Endothelial cell of umbilical vein (primary cell): Measurements from ENCODE around the gene PAXX. TPM values are rescaled to one million over a fixed set of nuclear protein-coding genes. Genes with fewer than 3 reads are reported as not detected.

Experiments
- BruUV-seq: library from RNA; stranded (reverse); fragments of 400-500 nt; replicated peaks from 2 replicates; lab custom pipeline; 2021; lab: Mats Ljungman, UMichigan
- CTCF ChIA-PET: fragments of 300-600, 350-600 bp; sonication (Branson Sonifier 250); formaldehyde crosslinking; loops from one replicate; lab custom pipeline; 2021; ENCODE audit warnings: antibody characterized with exemption, inconsistent platforms; lab: Charles Lee
- POLR2A ChIA-PET: fragments of 300-600, 350-600 bp; sonication (Branson Sonifier 250); formaldehyde crosslinking; loops from one replicate; lab custom pipeline; 2021; ENCODE audit warnings: antibody characterized with exemption, inconsistent platforms; lab: Charles Lee
- DNase-seq: peaks from one replicate; pipeline ENCODE4 v3.0.0-alpha.2; 2011; ENCODE audit warnings: low read depth, low spot score
- FAIRE-seq: peaks from 2 replicates; lab custom pipeline; 2011; peaks lifted over from hg19 to GRCh38; lab: Jason Lieb, UNC
- H2AFZ ChIP-seq: 2 replicates; pipeline ENCODE4 v1.6.0; 2012; ENCODE audit warnings: low read depth, low read length, control low read depth, inconsistent platforms
- H3K27ac ChIP-seq: 2 replicates; pipeline ENCODE4 v1.5.1; 2011; ENCODE audit warnings: low read depth, mild to moderate bottlenecking, control low read depth, low read length, moderate library complexity; ENCODE audit not compliant: insufficient read depth
- H3K27me3 ChIP-seq, 2 experiments: 2 replicates each; pipeline versions ENCODE4 v1.6.0 to v1.6.1; 2011; ENCODE audit warnings: low read length in 2 of 2, mixed read lengths in 1 of 2; ENCODE audit not compliant: control insufficient read depth in 2 of 2, insufficient read depth in 2 of 2
- H3K36me3 ChIP-seq, 2 experiments: 2 replicates in 1 of 2; 3 replicates in 1 of 2; pipeline ENCODE4 v1.5.1; 2011; ENCODE audit warnings: low read length in 2 of 2, mild to moderate bottlenecking in 1 of 2, moderate library complexity in 1 of 2; ENCODE audit not compliant: control insufficient read depth in 2 of 2, insufficient read depth in 2 of 2; ENCODE audit errors: extremely low read depth in 1 of 2
- H3K4me1 ChIP-seq: 3 replicates; pipeline ENCODE4 v1.5.1; 2011; ENCODE audit warnings: mild to moderate bottlenecking, low read length; ENCODE audit not compliant: control insufficient read depth, insufficient read depth; ENCODE audit errors: extremely low read depth
- H3K4me2 ChIP-seq: 2 replicates; pipeline ENCODE4 v1.6.1; 2011; ENCODE audit warnings: low read length, control low read depth, mixed read lengths; ENCODE audit not compliant: insufficient read depth
- H3K4me3 ChIP-seq, 3 experiments: fragments of 200-600 bp in 1 of 3; sonication (generic), shearing (Covaris generic) in 1 of 3; replicated peaks in 1 of 3; 2 replicates each; pipeline ENCODE4 v1.5.1; 2011 to 2016; ENCODE audit warnings: control low read depth in 3 of 3, low read length in 3 of 3, mild to moderate bottlenecking in 2 of 3, inconsistent platforms in 1 of 3, low read depth in 1 of 3, moderate library complexity in 1 of 3; ENCODE audit not compliant: insufficient read depth in 1 of 3
- H3K79me2 ChIP-seq: 2 replicates; pipeline ENCODE4 v1.6.0; 2012; ENCODE audit warnings: low read length, inconsistent platforms; ENCODE audit not compliant: control insufficient read depth, insufficient read depth
- H3K9ac ChIP-seq: replicated peaks from 2 replicates; pipeline ENCODE3; 2011; ENCODE audit warnings: low read length, control low read depth; ENCODE audit not compliant: insufficient read depth; ENCODE audit errors: extremely low read depth
- H3K9me1 ChIP-seq: replicated peaks from 3 replicates; pipeline ENCODE4 v1.6.0; 2011; ENCODE audit warnings: mild to moderate bottlenecking, low read length; ENCODE audit not compliant: control insufficient read depth, insufficient read depth; ENCODE audit errors: extremely low read depth
- H3K9me3 ChIP-seq: replicated peaks from 2 replicates; pipeline ENCODE4 v1.5.1; 2012; ENCODE audit warnings: low read length, inconsistent platforms; ENCODE audit not compliant: control insufficient read depth, insufficient read depth
- H4K20me1 ChIP-seq: replicated peaks from 2 replicates; pipeline ENCODE3; 2011; ENCODE audit warnings: mild to moderate bottlenecking, low read length; ENCODE audit not compliant: control insufficient read depth, insufficient read depth; ENCODE audit errors: extremely low read depth
- EZH2 ChIP-seq: IDR thresholded peaks from 2 replicates; pipeline ENCODE4 v1.6.1; 2012; ENCODE audit warnings: borderline replicate concordance, low read depth, mild to moderate bottlenecking, moderate library complexity, low read length, inconsistent platforms; ENCODE audit not compliant: severe bottlenecking
- FOS ChIP-seq: IDR thresholded peaks from 2 replicates; pipeline ENCODE4 v1.6.1; 2011; ENCODE audit warnings: mild to moderate bottlenecking, low read length, moderate library complexity, borderline replicate concordance; ENCODE audit not compliant: insufficient read depth
- GATA2 ChIP-seq: IDR thresholded peaks from 2 replicates; pipeline ENCODE4 v1.7.0; 2011; ENCODE audit warnings: low read depth, mild to moderate bottlenecking, moderate library complexity, mixed read lengths, low read length; ENCODE audit not compliant: insufficient read length, insufficient read depth
- JUN ChIP-seq: IDR thresholded peaks from 2 replicates; pipeline ENCODE4 v1.6.1; 2011; ENCODE audit warnings: borderline replicate concordance, low read depth; ENCODE audit not compliant: insufficient read length, insufficient read depth
- MYC ChIP-seq: IDR thresholded peaks from one replicate; pipeline ENCODE4 v1.6.1; 2011; ENCODE audit warnings: mild to moderate bottlenecking, low read depth, low read length
- POLR2A ChIP-seq: IDR thresholded peaks from 2 replicates; pipeline ENCODE4 v1.6.1; 2012; ENCODE audit warnings: low read depth, mild to moderate bottlenecking, control low read depth, low read length
- POLR2AphosphoS5 ChIP-seq: IDR thresholded peaks from 2 replicates; pipeline ENCODE4 v1.6.1; 2012; ENCODE audit warnings: low read depth, mild to moderate bottlenecking, control low read depth, low read length, moderate library complexity; ENCODE audit not compliant: insufficient read depth
- dilution Hi-C: fragments of 300-500 bp; cut with MboI; formaldehyde crosslinking; loops from one replicate; pipeline ENCODE4 v1.15.0; 2019; ENCODE audit warnings: low sequenced_read_pairs; ENCODE audit not compliant: extremely low pct_ligation_motif_present
- intact Hi-C: fragments of 100-400 bp; cut with micrococcal nuclease; formaldehyde crosslinking; loops from one replicate; pipeline ENCODE4 v1.10.0; 2022
- polyA plus RNA-seq, 4 experiments: library from polyadenylated mRNA; depleted of rRNA in 3 of 4; stranded (reverse) in 3 of 4; unstranded in 1 of 4; fragments of >200 nt; gene quantifications; 2 replicates each; pipeline versions ENCODE4 v1.2.1 to v1.2.3, GENCODE V29; 2011 to 2012; ENCODE audit warnings: missing spikeins in 1 of 4
- total RNA-seq: library from RNA; stranded (reverse); gene quantifications from 2 replicates; pipeline ENCODE4 v1.2.3, GENCODE V29; 2021
- TF ChIP-seq, protein P1 (sequence below): IDR thresholded peaks from 2 replicates; pipeline ENCODE4 v1.6.1; 2011; ENCODE audit not compliant: insufficient read depth, insufficient read length
- TF ChIP-seq, protein P2 (sequence below), 2 donors: IDR thresholded peaks; 1 replicate in 1 of 2; 2 replicates in 1 of 2; pipeline ENCODE4 v1.5.1; 2011; ENCODE audit warnings: low read length in 2 of 2, mild to moderate bottlenecking in 2 of 2, moderate library complexity in 2 of 2, control low read depth in 1 of 2, inconsistent platforms in 1 of 2, low read depth in 1 of 2; ENCODE audit not compliant: insufficient read depth in 1 of 2; ENCODE audit errors: extremely low read depth in 1 of 2

Gene PAXX
- total and polyA plus RNA-seq, 2 donors (not counting 3 experiments of a cell fraction or from before 2014, with no cell fraction given), result 34.0 to 35.0 TPM

DNA sequence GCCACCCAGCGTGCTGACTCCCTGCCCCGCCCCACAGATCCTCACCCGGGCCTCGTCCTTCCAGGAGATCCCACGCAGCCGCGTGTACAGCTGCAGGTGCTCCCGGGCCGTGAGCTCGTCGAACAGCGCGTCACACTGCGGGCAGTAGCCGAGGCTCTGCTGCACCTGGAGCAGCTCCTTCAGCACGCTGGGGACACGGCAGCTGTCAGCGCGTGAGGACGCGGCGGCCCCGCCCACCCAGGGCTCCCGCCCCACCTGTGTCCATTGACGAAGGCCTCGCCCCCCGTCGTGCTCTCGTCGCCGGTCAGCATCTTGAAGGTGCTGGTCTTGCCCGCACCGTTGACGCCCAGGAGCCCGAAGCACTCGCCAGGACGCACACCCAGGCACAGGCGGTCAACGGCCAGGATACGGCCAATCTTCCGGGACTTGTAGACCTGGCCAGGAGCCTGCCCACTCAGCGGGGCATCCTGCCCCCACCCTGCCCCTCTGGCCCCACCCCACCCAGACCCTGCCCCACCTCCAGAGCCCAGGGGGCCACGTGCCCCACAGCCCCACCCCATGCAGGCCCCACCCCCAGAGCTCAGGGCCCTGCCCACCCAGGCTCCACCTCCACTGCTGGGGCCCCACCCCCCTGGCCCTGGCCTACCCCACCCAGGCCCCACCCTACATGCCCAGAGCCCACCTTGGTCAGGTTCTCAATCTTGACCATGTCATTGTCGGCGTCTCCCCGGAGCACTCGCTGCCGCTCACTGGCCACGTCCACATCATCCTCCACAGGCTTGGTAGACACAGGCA is 17.9 kb downstream of the PAXX start:
- no peaks in the 10 kb centered on the region for H3K4me1 ChIP-seq
- H3K27ac ChIP-seq, result no peak overlapping the region
- no TSS peak for BruUV-seq
- dilution Hi-C loops, result no loop called here
- H3K9me1 ChIP-seq, result no peaks in the 10 kb centered on the region
- H4K20me1 ChIP-seq, result no peaks in the 10 kb centered on the region
- intact Hi-C loops, result no loop called here
- ChIA-PET POLR2A (no interaction called here), CTCF (interaction anchor here (1.0 to 1.9 kb wide), 3 partner anchors 12 to 25 kb away, joined by 3 to 6 read pairs (median 3); no protein-coding TSS in a partner anchor)
- H3K4me2 ChIP-seq, result no peak overlapping the region
- H3K36me3 ChIP-seq, result no peaks in the 10 kb centered on the region
- no peak overlapping the region for H3K4me3 ChIP-seq
- H3K79me2 ChIP-seq, result no peaks in the 10 kb centered on the region
- H3K9me3 ChIP-seq, result no peaks in the 10 kb centered on the region
- FAIRE-seq (no peak), DNase-seq (no peak)
- TF ChIP-seq, protein P1, sequence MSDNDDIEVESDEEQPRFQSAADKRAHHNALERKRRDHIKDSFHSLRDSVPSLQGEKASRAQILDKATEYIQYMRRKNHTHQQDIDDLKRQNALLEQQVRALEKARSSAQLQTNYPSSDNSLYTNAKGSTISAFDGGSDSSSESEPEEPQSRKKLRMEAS, result no peak
- TF ChIP-seq POLR2A (no peak), FOS (no peak), JUN (no peak), EZH2 (no peak)
- H2AFZ ChIP-seq, result no peak overlapping the region
- H3K9ac ChIP-seq, result no peak overlapping the region
- H3K27me3 ChIP-seq, result no peaks in the 10 kb centered on the region

DNA sequence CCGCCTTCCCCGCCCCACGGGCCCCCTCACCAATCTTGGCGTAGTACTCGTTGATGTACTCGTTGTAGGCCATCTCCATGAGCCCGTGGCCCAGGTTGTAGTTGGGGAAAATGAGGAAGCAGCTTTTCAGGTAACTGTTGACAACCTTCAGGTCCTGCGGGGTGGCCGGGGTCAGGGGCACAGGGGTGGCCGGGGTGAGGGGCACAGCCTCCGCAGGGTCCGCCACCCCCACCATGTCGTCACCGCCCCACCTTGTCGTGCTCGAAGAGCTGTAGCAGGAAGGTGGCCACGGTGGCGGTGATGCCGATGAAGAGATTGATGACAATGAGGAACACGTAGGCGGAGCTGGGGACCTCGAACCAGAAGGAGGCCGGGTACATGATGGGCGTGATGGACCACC is 18.9 kb downstream of the PAXX start:
- no peaks in the 10 kb centered on the region for H3K9me1 ChIP-seq
- H3K9ac ChIP-seq, result no peak overlapping the region
- FAIRE-seq (no peak), DNase-seq (no peak)
- H3K4me2 ChIP-seq, result no peak overlapping the region
- H3K27me3 ChIP-seq, result no peaks in the 10 kb centered on the region
- no peak overlapping the region for H3K27ac ChIP-seq
- no peak overlapping the region for H3K4me3 ChIP-seq
- no TSS peak for BruUV-seq
- ChIA-PET POLR2A (no interaction called here), CTCF (interaction anchor here (1.4 to 1.9 kb wide), 3 partner anchors 18 to 24 kb away, joined by 3 to 6 read pairs (median 4); no protein-coding TSS in a partner anchor)
- H2AFZ ChIP-seq, result no peak overlapping the region
- H3K9me3 ChIP-seq, result no peaks in the 10 kb centered on the region
- H3K36me3 ChIP-seq, result no peaks in the 10 kb centered on the region
- TF ChIP-seq JUN, result no peak
- no peak for TF ChIP-seq EZH2
- no peak for TF ChIP-seq POLR2A
- TF ChIP-seq, protein P1, result no peak
- no peak for TF ChIP-seq FOS
- no peak for TF ChIP-seq MYC
- TF ChIP-seq POLR2AphosphoS5, result no peak
- TF ChIP-seq, protein P2, sequence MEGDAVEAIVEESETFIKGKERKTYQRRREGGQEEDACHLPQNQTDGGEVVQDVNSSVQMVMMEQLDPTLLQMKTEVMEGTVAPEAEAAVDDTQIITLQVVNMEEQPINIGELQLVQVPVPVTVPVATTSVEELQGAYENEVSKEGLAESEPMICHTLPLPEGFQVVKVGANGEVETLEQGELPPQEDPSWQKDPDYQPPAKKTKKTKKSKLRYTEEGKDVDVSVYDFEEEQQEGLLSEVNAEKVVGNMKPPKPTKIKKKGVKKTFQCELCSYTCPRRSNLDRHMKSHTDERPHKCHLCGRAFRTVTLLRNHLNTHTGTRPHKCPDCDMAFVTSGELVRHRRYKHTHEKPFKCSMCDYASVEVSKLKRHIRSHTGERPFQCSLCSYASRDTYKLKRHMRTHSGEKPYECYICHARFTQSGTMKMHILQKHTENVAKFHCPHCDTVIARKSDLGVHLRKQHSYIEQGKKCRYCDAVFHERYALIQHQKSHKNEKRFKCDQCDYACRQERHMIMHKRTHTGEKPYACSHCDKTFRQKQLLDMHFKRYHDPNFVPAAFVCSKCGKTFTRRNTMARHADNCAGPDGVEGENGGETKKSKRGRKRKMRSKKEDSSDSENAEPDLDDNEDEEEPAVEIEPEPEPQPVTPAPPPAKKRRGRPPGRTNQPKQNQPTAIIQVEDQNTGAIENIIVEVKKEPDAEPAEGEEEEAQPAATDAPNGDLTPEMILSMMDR (IDR thresholded peaks at IDR 0.05; ENCODE audit: extremely low read depth in 1 of 2, insufficient read depth in 1 of 2, low read depth in 1 of 2, low read length in 2 of 2), result no peak
- no peak for TF ChIP-seq GATA2
- intact Hi-C loops (no loop called here), dilution Hi-C loops (no loop called here)
- H3K79me2 ChIP-seq, result no peaks in the 10 kb centered on the region
- H4K20me1 ChIP-seq, result no peaks in the 10 kb centered on the region
- H3K4me1 ChIP-seq, result no peaks in the 10 kb centered on the region
